Naive thymus-derived CD8-positive, alpha-beta T cell (primary cell): ENCODE data around the gene SORL1. TPM values are rescaled to one million over a fixed set of nuclear protein-coding genes. Genes with fewer than 3 reads are reported as not detected.
A peak's percentile ranks its signal among the peaks of the same experiment; 100 is the strongest.

Experiments
- ATAC-seq, 2 donors: fragments of 150-1000 bp; cut with Tn5 transposase in 1 of 2; sonication (Bioruptor Pico), chemical (Tn5 transposase) in 1 of 2; 1 replicate in 1 of 2; 2 replicates in 1 of 2; pipeline ENCODE4 v1.10.0; 2021; ENCODE audit warnings: mild to moderate bottlenecking in 2 of 2, moderate library complexity in 2 of 2
- POLR2A ChIA-PET: fragments of 350-600 bp; sonication (Branson Sonifier 250); formaldehyde crosslinking; loops from one replicate; lab custom pipeline; 2021; ENCODE audit warnings: antibody characterized with exemption; lab: Charles Lee
- DNase-seq, 10 donors: peaks; one replicate each; pipeline versions ENCODE4 v3.0.0 to v3.0.0-alpha.2; 2020 to 2022
- H3K27ac Mint-ChIP-seq, 10 donors: one replicate each; pipeline ENCODE4 v1.8.0; 2020 to 2022; ENCODE audit warnings: mild to moderate bottlenecking in 10 of 10, mixed read lengths in 10 of 10, moderate library complexity in 4 of 10, inconsistent platforms in 1 of 10
- H3K27me3 Mint-ChIP-seq, 5 donors: one replicate each; pipeline ENCODE4 v1.8.0; 2021 to 2022; ENCODE audit warnings: mixed read lengths in 5 of 5
- H3K36me3 Mint-ChIP-seq, 3 donors: one replicate each; pipeline ENCODE4 v1.8.0; 2020 to 2022; ENCODE audit warnings: mixed read lengths in 3 of 3, mild to moderate bottlenecking in 2 of 3, inconsistent platforms in 1 of 3
- H3K4me1 Mint-ChIP-seq, 4 donors: one replicate each; pipeline ENCODE4 v1.8.0; 2021 to 2022; ENCODE audit warnings: mixed read lengths in 4 of 4
- H3K4me3 Mint-ChIP-seq, 10 donors: one replicate each; pipeline ENCODE4 v1.8.0; 2020 to 2022; ENCODE audit warnings: mild to moderate bottlenecking in 10 of 10, mixed read lengths in 10 of 10, moderate library complexity in 6 of 10, inconsistent platforms in 1 of 10
- H3K9me3 Mint-ChIP-seq, 9 donors: one replicate each; pipeline ENCODE4 v1.8.0; 2020 to 2022; ENCODE audit warnings: mixed read lengths in 9 of 9, mild to moderate bottlenecking in 3 of 9, inconsistent platforms in 1 of 9, moderate library complexity in 1 of 9
- polyA plus RNA-seq, 3 donors: library from polyadenylated mRNA; unstranded; fragments of 300-500 nt; fragmentation: Illumina TruSeq; gene quantifications; one replicate each; pipeline ENCODE4 v1.2.3, GENCODE V29; 2021
- total RNA-seq, 8 experiments: library from RNA in 2 of 8; stranded (reverse) in 2 of 8; gene quantifications; one replicate each; pipeline ENCODE4 v1.2.3 and lab custom pipeline; 2021 to 2026

Gene SORL1
- total and polyA plus RNA-seq, 5 experiments from 2014 or later: 157 to 419 (median 230) TPM

DNA sequence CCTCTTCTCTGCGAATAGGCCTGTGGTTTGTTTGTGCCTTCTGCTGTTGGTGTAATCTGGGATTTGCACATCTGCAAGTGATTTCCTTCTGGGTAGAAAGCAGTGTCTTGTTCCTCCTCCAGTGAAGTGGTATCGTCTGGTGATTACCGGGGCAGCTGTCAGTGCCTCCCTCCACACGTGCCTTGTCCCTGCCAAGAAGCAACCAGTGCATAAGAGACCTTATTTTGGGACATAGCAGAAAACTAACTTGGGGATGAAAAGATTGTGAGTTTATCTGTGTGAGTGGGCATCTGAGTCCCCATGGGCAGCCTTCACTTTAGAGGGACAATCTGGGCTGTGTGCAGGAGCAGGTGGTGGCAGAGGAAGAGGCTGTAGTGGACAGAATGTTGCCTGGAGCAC, 72.1 kb downstream of the SORL1 start:
- peaks cover 0 to 28% (median 4%) of the 10 kb centered on the region in 9 donors for H3K9me3 Mint-ChIP-seq
- peak overlapping the region in 3 of 10 donors; percentile 18 to 31 (median 26) for H3K4me3 Mint-ChIP-seq
- peak overlapping the region in 9 of 10 donors; percentile 12 to 74 (median 58) for H3K27ac Mint-ChIP-seq
- ATAC-seq (no peak), DNase-seq (no peak)
- H3K27me3 Mint-ChIP-seq: no peaks in the 10 kb centered on the region
- peaks cover 21 to 45% (median 36%) of the 10 kb centered on the region in 4 donors for H3K4me1 Mint-ChIP-seq
- POLR2A ChIA-PET: no interaction called here
- peaks cover 48 to 92% (median 57%) of the 10 kb centered on the region in 3 donors for H3K36me3 Mint-ChIP-seq

DNA sequence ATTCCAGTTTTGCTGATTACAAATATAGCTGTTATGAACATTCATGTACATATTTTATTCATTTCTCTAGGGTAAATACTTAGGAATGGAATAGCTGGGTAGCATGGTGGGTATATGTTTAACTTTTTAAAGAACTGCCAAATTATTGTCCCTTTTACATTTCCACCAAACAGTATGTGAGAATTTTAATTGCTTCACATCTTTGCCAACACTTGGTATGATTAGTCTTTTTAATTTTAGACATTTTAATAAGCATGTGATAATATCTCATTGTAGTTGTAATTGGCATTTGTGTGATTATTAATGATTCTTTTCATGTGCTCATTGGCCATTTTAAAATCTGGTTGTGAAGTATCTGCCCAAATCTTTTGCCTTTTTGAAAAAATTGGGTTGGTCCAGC, 73.3 kb downstream of the SORL1 start:
- peaks cover 4 to 36% (median 11%) of the 10 kb centered on the region in 9 donors for H3K9me3 Mint-ChIP-seq
- peak overlapping the region in 2 of 10 donors; percentile 18 to 43 for H3K27ac Mint-ChIP-seq
- DNase-seq: no peak
- POLR2A ChIA-PET: interaction anchor here (0.6 kb wide), 1 partner anchor 22 kb away, joined by 4 read pairs; no protein-coding TSS in a partner anchor
- H3K27me3 Mint-ChIP-seq: no peaks in the 10 kb centered on the region
- peaks cover 16 to 40% (median 31%) of the 10 kb centered on the region in 4 donors for H3K4me1 Mint-ChIP-seq
- peaks cover 51 to 92% (median 62%) of the 10 kb centered on the region in 3 donors for H3K36me3 Mint-ChIP-seq
- H3K4me3 Mint-ChIP-seq: peak overlapping the region in 1 of 10 donors; percentile 34
- no peak for ATAC-seq

DNA sequence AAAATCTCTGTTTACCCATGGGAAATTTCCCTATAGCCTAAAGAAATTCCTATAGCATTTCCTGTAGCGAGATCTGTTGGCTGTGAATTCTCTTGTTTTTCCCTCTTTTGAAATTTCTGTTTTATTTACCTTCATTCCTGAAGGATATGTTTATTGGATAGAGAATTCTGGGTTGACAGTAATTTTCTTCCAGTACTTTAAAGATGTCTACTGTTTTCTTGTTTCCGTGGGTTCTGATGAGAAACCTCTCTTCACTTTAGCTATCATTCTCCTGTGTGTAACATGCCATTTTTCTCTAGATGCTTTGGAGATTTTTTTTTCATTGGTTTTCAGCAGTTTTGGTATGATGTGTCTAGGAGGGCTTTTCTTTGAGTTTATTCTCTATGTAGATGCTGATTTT, 78.1 kb downstream of the SORL1 start:
- Mint-ChIP-seq H3K27me3 (no peaks in the 10 kb centered on the region), H3K9me3 (peaks cover under 1 to 38% (median 12%) of the 10 kb centered on the region in 9 donors), H3K36me3 (peaks cover 33 to 93% (median 53%) of the 10 kb centered on the region in 3 donors), H3K4me3 (peak overlapping the region in 1 of 10 donors; percentile 10), H3K4me1 (peaks cover 16 to 42% (median 37%) of the 10 kb centered on the region in 4 donors), H3K27ac (peak overlapping the region in 4 of 10 donors; percentile 1 to 19 (median 7))
- DNase-seq (no peak), ATAC-seq (no peak)
- POLR2A ChIA-PET: interaction anchor here (0.5 to 1.4 kb wide), 2 partner anchors 63 to 1200 kb away, joined by 3 read pairs; no protein-coding TSS in a partner anchor

DNA sequence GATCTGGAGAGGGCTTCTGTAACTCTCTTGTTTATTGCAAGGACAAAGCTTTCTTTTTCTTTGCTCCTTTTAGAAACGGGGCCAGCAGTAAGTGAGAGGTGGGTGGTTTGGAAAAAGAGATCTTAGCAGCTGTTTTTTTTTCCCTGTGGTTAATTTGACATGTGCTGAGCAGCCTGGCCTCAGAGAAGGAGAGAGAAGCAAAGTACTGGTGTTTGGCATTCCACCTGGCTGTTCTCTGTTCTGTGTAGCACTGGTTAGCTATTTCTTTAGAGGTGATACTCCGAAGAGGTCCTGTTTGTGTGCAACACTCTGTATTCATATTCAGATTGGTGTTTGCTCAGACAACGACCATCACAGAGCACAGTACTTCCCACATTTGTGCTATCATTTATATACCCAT, 81.5 kb downstream of the SORL1 start:
- peaks cover 0 to 18% (median 12%) of the 10 kb centered on the region in 9 donors for H3K9me3 Mint-ChIP-seq
- H3K36me3 Mint-ChIP-seq: peaks cover 15 to 96% (median 48%) of the 10 kb centered on the region in 3 donors
- no peak for ATAC-seq
- H3K4me1 Mint-ChIP-seq: peaks cover 19 to 59% (median 48%) of the 10 kb centered on the region in 4 donors
- H3K27ac Mint-ChIP-seq: peak overlapping the region in 9 of 10 donors; percentile 31 to 91 (median 81)
- POLR2A ChIA-PET: no interaction called here
- no peak for DNase-seq
- no peak overlapping the region for H3K4me3 Mint-ChIP-seq
- no peaks in the 10 kb centered on the region for H3K27me3 Mint-ChIP-seq

DNA sequence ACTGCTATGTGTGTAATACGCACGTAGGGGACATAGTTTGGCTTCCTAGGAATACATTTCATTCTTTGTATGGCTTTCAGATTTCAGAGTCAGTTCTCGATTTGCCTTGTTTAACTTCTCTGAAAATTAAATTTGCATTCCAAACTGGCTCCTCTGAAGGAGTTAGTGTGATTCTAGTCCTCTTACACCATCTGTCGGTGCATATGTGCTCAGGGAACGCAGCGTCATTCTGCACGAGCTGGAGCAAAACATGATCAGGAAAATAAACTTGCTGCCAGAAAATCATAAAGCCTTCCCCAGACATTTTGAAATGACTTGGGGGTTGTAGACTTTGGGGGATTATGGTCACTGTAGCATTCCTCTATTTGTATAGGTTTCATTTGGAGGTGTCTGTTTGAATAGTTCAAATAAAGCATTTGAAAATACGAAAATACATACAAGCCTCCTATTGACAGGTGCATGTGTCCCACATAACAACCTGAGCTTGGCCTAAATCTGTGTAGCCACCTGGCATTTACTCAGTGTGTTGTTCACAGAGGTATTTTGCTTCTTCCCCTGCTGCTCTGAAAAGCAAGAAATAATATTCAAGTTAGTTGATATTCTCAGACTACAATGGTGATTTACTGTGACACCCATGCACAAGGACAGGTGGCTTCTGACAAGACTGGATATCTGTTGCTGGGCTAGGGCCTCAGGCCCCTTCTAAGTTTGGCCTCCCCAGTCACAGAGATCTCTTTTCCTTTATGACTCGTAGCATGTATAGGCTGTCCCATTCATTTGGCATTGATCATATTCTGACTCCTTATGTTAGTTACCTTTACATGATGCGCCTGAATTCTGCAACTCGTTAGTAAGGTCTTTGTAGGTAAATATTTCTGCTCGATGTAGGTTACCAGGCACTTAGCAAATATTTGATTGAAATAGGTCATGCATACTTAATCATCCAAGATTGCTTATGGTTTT, 82.3 kb downstream of the SORL1 start:
- H3K4me1 Mint-ChIP-seq: peaks cover 19 to 61% (median 51%) of the 10 kb centered on the region in 4 donors
- peaks cover 12 to 95% (median 42%) of the 10 kb centered on the region in 3 donors for H3K36me3 Mint-ChIP-seq
- H3K4me3 Mint-ChIP-seq: no peak overlapping the region
- peaks cover 0 to 16% (median 12%) of the 10 kb centered on the region in 9 donors for H3K9me3 Mint-ChIP-seq
- DNase-seq: no peak
- ATAC-seq: no peak
- POLR2A ChIA-PET: interaction anchor here (1.6 kb wide), 1 partner anchor 10 kb away, joined by 3 read pairs; no protein-coding TSS in a partner anchor
- peak overlapping the region; percentile 57 to 89 (median 79) for H3K27ac Mint-ChIP-seq
- no peaks in the 10 kb centered on the region for H3K27me3 Mint-ChIP-seq

DNA sequence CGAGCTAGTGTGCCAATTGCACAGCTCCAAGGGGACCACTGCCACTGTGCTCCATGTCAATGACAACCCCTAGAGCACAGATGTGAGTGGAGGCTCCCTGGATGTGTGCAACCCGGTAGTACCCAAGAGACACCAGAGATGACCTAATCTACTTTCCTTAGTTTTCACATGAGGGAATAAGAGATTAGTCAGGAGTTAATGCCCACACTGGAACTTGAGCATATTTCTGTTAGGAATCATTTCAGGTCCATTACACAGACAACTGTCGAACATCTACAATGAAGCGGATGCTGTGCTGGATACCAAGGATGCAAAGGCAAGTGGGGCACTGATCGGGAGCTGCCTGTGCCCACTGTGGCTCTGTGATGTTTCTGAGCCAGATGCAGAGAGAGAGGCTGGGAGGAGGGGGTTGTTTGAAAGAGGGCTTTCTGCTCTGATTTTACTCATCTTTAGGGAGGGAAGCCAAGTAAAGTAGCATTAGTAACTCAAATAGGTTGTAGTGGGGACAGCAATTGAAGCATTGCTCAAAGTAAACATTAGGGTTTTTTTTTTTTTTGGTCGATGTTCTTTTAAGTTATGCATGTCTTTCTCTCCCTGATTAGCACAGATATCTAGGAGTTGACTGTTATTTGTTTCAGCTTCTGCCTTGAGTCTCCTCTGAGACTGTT, 83.1 kb downstream of the SORL1 start:
- H3K36me3 Mint-ChIP-seq: peaks cover 6 to 95% (median 38%) of the 10 kb centered on the region in 3 donors
- POLR2A ChIA-PET: interaction anchor here (1.6 kb wide), 1 partner anchor 9 kb away, joined by 3 read pairs; no protein-coding TSS in a partner anchor
- H3K27ac Mint-ChIP-seq: peak overlapping the region; percentile 57 to 87 (median 74)
- H3K4me1 Mint-ChIP-seq: peaks cover 19 to 67% (median 52%) of the 10 kb centered on the region in 4 donors
- H3K27me3 Mint-ChIP-seq: no peaks in the 10 kb centered on the region
- peaks cover 0 to 11% (median 6%) of the 10 kb centered on the region in 9 donors for H3K9me3 Mint-ChIP-seq
- ATAC-seq (no peak), DNase-seq (no peak)
- no peak overlapping the region for H3K4me3 Mint-ChIP-seq

DNA sequence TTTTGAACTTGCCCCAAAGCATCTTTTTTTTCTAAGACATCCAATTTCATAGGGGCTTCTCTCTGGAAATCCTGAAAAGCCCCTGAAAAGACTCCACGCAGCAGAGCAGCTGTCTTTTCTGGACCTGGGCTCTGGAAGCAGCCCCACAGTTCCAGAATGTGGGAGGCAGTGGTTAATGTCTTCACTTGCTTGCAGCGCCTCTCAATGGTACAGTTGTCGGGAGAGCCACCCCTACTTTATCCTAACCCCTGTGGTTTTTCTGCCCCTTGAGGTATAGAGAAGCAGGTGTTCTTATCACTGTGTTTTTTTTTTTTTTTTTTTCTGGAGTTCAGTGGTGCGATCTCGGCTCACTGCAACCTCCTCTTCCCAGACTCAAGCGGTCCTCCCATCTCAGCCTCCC, 84.0 kb downstream of the SORL1 start:
- no peak for ATAC-seq
- POLR2A ChIA-PET: interaction anchor here (0.7 to 0.8 kb wide), 2 partner anchors 13 to 87 kb away, joined by 3 to 6 read pairs; no protein-coding TSS in a partner anchor
- Mint-ChIP-seq H3K4me3 (no peak overlapping the region), H3K27ac (peak overlapping the region in 6 of 10 donors; percentile 73 to 87 (median 82)), H3K4me1 (peaks cover 18 to 75% (median 53%) of the 10 kb centered on the region in 4 donors), H3K27me3 (no peaks in the 10 kb centered on the region), H3K36me3 (peaks cover 0 to 95% (median 37%) of the 10 kb centered on the region in 3 donors), H3K9me3 (peaks cover 0 to 4% (median 0%) of the 10 kb centered on the region in 9 donors)
- DNase-seq: no peak

DNA sequence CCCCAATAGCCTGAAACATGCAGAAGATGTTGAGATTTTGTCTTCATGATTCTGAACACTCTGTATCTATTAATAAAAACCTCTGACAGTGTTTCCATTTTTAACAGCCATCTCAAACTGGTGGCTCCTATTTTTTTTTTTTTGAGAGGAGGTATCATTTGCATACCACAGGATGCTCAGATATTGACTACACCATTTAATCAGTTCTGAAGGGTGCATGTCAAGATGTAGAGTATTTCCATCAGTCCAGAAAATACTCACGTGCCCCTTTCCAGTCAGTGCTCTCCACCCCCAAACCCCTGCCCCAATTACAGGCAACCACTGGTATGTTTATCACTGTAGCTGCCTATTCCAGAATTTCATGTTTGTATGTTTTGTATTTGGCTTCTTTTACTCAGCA, 85.9 kb downstream of the SORL1 start:
- H3K9me3 Mint-ChIP-seq: no peaks in the 10 kb centered on the region
- peak overlapping the region in 6 of 10 donors; percentile 27 to 69 (median 58) for H3K27ac Mint-ChIP-seq
- no peak overlapping the region for H3K4me3 Mint-ChIP-seq
- DNase-seq (no peak), ATAC-seq (no peak)
- POLR2A ChIA-PET: no interaction called here
- H3K36me3 Mint-ChIP-seq: peaks cover 0 to 95% (median 29%) of the 10 kb centered on the region in 3 donors
- peaks cover 18 to 71% (median 45%) of the 10 kb centered on the region in 4 donors for H3K4me1 Mint-ChIP-seq
- no peaks in the 10 kb centered on the region for H3K27me3 Mint-ChIP-seq

DNA sequence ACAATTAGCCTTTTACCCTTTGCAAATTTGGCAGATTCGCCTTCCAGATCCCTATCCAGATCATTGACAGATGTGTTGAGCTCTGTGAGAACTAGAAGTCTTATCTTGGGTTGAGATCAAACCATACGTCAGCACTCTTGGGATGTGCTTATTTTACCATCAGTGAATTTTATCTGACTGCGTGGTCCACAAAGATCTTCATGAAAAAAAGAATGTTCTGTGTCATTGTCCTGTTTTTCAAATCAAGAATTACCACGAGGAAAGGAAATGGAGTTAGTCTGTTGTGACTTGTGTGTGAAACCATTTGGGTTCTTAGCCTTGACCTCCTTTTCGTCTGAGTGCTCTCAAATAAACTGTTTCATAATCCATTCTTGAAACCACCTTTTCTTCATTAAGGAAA, 86.9 kb downstream of the SORL1 start:
- Mint-ChIP-seq H3K9me3 (no peaks in the 10 kb centered on the region), H3K27me3 (no peaks in the 10 kb centered on the region), H3K4me1 (peaks cover 14 to 72% (median 45%) of the 10 kb centered on the region in 4 donors), H3K36me3 (peaks cover 0 to 96% (median 30%) of the 10 kb centered on the region in 3 donors), H3K4me3 (peak overlapping the region in 1 of 10 donors; percentile 17), H3K27ac (peak overlapping the region in 2 of 10 donors; percentile 13 to 83)
- ATAC-seq (no peak), DNase-seq (no peak)
- POLR2A ChIA-PET: no interaction called here

DNA sequence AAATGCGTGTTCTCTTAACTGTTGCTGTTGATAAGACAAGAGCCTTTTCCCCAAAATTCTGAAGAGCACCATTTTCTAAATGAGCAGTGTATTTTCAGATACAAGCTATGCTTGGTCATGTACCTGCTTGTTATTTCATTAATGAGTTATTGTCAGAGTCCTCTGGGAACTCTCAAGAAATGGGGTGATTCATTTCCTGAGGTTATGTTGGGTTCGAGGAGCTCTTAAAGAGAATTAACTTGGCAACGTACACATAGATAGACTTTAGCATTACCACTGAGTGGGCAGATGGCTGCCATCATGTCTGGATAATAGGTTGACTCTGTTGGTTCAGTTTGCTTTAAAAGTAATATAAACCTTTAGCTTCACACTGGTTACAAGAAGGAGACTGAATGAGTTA, 88.5 kb downstream of the SORL1 start:
- Mint-ChIP-seq H3K4me3 (no peak overlapping the region), H3K36me3 (peaks cover 5 to 96% (median 34%) of the 10 kb centered on the region in 3 donors), H3K27me3 (no peaks in the 10 kb centered on the region), H3K9me3 (no peaks in the 10 kb centered on the region), H3K4me1 (peaks cover 28 to 76% (median 51%) of the 10 kb centered on the region in 4 donors), H3K27ac (peak overlapping the region in 3 of 10 donors; percentile 44 to 59 (median 50))
- ATAC-seq: no peak
- POLR2A ChIA-PET: no interaction called here
- DNase-seq: no peak

DNA sequence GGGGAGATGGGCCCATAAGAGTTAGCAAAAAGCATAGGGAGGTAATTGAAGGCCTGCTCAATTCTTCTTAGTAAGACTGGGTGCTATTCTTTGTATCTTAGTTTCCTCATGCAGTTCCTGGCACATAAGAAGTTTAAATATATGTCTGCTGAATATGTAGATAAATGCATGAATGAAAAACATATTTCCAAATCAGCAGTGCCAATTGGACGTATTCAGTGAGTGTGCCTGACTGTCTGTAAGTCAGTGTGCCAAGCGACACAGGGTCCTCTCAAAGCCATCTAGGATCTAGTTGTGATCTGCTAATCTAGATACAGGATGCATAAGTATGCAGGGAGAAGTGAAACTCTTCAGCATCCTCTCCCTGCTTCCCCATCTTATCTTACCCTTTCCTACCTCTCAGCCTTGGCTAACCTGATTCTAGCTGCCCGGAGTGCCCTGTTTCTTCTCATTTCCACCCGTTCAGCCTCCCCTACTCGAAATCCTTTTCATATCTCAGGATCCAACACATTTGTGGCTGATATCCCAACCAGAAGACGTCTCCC, 91.8 kb downstream of the SORL1 start:
- peaks cover 32 to 73% (median 52%) of the 10 kb centered on the region in 4 donors for H3K4me1 Mint-ChIP-seq
- POLR2A ChIA-PET: interaction anchor here (1.3 to 1.7 kb wide), 2 partner anchors 9 to 91 kb away, joined by 3 read pairs; partner anchors contain the start of genes SORL1 and SORL1-AS1
- peak overlapping the region; percentile 67 to 89 (median 85) for H3K27ac Mint-ChIP-seq
- no peaks in the 10 kb centered on the region for H3K27me3 Mint-ChIP-seq
- DNase-seq (no peak), ATAC-seq (no peak)
- no peaks in the 10 kb centered on the region for H3K9me3 Mint-ChIP-seq
- peak overlapping the region in 2 of 10 donors; percentile 23 to 28 for H3K4me3 Mint-ChIP-seq
- peaks cover 16 to 96% (median 53%) of the 10 kb centered on the region in 3 donors for H3K36me3 Mint-ChIP-seq
